Skin of body (tissue), 2 donors: ENCODE data around the gene ISL2. TPM values are rescaled to one million over a fixed set of nuclear protein-coding genes. Genes with fewer than 3 reads are reported as not detected.
"Not testable (repeated sequence)": the region's sequence is repeated elsewhere in the genome, so short reads cannot be mapped to it uniquely, and the experiment has no call there.

Source experiments
- DNase-seq: peaks from one replicate; lab custom pipeline; 2025; lab: John Stamatoyannopoulos, UW
- total RNA-seq: library from RNA; depleted of rRNA; stranded (reverse); fragments of >200 nt; gene quantifications from one replicate; pipeline ENCODE4 v1.2.3, GENCODE V29; 2014

The ISL2 gene
- 0.30 TPM for total RNA-seq

DNA sequence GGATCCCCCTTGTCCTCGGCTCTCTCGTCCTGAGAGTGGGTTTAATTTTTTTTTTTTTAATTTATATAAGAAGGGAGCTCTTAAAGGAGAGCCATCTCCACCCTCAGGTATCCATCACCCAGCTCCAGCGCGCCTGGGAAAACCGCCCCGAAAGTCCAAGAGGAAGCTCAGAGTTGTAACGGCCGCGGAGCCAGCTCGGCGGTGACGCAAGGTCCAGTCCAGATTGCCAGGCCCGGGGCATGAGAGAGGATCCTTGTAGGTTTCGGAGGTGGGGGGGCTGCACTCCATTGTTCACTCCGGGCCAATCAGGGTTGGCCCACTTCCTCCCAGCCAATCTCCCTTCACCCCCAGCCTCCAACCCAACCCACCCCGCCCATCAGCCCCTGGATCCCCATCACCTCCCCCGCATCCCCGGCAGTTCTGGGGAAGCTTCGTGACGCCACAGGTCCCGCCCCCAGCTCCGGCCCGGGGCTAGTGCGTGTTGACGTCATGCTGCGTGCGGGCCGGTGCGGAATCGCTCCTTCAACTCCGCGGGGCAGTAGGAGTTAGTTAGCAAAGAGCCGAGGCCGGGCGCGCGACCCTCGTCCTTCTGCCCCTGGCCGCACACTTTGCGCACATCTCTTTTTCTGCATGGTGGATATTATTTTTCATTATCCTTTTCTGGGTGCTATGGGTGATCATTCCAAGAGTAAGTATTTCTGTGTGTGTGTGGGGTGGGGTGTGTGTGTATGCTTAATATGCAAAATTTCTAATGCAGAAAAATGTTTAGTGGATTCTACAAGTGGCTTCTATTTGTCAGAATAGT is at the start of gene ISL2:
ISL2 (plus strand) TSS at position 520 of the 805 bp plus-strand sequence; CDS start at position 631, 111 bp downstream.
- no peak for DNase-seq

DNA sequence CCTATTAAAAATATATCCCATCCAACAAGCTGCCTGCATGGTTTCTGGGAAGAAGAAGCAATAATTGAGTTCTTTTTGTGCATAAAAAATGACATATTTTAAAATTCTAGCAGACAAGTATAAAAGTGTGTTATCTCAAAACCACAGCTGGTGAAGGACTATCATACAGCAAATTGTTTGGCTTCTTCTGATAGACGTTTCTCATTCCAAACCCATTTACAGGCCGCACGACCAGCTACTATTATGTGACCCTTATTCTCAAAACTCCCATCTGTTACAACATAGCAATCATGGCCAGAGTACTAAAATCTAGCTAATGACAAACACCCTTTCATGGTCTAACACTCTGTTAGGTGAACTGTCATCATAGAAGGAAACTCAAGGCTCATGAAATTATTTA is 47.0 kb upstream of the ISL2 start:
- DNase-seq = no peak

- DNase-seq = no peak
Measured at GRCh38 chr15:76293361-76293760, 43.2 kb upstream of the ISL2 start.

DNA sequence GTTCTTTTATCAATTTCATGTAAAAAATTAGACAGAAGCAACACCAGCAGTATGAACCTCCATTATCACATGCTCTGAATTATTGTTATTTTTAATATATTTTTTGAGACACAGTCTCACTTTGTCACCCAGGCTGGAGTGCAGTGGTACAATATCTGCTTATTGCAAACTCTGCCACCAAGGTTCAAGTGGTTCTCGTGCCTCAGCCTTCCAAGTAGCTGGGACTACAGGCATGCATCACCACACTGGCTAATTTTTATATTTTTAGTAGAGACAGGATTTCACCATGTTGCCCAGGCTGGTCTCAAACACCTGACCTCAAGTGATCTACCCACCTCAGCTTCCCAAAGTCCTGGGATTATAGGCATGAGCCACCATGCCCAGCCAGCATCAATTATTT is 42.1 kb upstream of the ISL2 start:
- DNase-seq = not testable (repeated sequence)

GRCh38 chr15:76296849-76297248 is 39.7 kb upstream of the ISL2 start:
- DNase-seq = no peak

- not testable (repeated sequence) for DNase-seq
Measured at GRCh38 chr15:76297951-76298350, 38.6 kb upstream of the ISL2 start.

DNA sequence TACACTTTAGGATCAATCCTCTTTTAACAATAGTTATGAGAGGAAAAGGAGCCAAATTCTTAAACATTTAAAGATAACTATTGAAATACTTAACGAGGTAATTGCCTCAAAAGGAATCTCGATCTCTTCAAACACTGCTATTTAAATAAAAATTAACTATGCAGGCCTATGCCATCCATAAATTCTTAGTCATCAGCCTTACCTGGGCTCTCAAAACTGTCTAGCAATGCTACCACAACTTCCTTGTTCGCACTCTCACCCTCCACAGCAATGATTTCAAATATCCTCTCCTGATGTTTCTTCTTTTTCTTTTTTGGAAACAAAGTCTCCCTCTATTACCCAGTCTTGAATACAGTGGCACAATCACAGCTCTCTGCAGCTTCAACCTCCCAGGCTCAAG is 37.6 kb upstream of the ISL2 start:
- DNase-seq = no peak

GRCh38 chr15:76299786-76300185 is 36.8 kb upstream of the ISL2 start:
- no peak for DNase-seq

- no peak for DNase-seq
Measured at GRCh38 chr15:76303909-76304308, 32.7 kb upstream of the ISL2 start.

GRCh38 chr15:76309601-76310330 is 26.8 kb upstream of the ISL2 start:
- no peak for DNase-seq

DNA sequence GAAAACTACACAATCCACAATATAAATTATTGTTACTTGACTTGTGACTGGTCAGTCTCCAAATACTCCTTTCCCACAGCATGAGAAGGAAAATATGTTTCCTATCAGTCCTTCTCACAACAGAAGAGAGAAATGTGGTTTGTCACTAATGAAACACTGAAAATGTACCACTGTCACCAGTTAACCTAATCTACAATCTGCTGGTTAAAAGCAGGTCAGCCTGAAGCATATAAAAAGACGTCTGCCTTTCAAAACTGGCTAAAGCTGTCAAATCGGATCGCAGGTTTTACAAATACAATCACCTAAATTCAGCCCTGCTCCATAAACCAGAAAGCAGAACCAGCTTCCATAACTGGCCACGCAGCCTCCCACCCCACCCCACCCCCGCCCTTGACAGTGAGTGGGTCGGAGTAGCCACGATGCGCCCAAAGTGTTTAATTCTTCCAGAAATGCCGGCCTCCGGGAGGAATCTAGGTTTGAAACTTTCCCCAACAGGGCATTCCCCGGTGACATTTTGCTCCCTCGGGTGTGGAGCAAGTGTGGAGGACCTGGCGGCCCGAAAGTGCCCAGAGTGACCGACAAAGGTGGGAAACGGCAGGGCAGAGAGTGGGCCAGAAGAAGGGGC is 26.0 kb upstream of the ISL2 start:
- no peak for DNase-seq

DNA sequence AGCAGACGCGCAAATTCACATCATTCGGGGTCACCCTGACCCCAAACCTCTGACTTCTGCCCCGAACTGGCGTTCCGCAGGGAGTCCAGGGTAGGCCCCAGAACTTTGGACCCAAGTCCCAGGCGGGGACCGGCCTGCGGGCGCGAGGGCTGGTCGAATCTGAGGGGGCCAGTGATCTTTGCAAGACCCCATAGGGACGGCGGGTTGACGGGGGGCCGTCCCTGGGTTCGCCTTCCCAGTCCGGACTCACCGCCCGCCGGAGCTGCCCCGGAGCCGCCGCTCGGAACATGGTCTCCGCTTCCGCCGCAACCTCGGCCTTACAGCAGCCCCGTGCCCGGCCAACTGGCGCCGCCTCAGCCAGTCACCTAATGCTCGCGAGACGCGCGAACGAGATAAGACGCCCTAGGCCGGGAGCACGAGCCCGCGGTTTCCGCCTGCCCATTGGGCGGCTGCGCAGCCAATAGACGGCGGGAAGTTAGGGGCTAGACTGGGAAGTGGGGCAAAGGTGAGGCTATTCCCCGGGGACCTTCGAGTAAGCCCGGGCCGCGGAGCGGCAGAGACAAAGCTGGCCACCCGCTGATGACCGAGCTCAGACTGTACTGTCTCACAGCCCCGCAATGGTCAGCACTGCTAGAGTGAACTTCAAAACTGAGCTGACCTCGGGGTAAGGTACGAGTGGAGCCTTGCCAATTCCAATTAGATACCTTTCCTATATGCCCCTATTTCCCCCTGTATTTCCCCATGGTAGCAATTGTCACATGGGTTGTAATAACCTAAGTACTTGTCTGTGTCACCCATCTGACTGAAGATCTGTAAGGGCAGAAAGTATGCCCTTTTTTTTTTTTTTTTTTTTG is 25.2 kb upstream of the ISL2 start, which contains the start of gene ETFA:
ETFA (minus strand) TSS at position 370 of the 854 bp plus-strand sequence; CDS start at position 289, 81 bp downstream.
- peak; percentile 86 for DNase-seq

GRCh38 chr15:76312540-76313174 is 23.9 kb upstream of the ISL2 start:
- DNase-seq = no peak

DNA sequence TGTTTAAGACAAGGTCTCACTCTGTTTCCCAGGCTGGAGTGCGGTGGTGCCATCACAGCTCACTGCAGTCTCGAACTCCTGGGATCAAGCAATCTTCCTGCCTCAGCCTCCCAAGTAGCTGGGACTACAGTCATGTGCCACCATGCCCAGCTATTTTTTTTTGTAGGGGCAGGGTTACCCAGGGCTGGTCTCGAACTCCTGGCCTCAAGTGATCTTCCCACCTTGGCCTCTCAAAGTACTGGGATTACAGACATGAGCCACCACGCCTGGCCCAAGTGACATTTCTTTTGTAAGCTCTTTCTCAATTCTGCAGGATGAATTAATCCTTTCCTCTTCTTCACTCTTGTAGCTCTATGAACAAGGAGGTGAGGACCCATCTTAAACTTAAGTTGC is 23.4 kb upstream of the ISL2 start:
- not testable (repeated sequence) for DNase-seq

DNA sequence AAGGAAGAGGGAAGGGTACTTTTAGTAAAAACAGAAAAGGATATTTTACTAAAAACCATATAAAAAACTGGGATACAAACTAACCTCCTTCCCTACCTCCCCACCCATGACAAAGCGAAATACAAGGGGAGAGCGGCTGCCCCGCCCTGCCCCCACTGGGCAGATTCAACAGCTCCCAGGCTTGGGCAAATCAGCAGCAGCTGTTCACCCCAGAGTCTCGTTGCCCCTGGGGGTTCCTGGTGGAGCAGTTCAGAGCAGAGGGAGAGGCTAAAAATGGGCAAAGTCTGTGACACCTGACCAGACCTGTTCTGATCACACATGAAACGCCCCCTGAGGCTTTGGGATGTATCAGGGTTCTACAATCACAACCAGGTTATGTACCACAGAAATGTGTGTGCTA is 22.8 kb upstream of the ISL2 start:
- DNase-seq = no peak

- DNase-seq = no peak
Measured at GRCh38 chr15:76320012-76320411, 16.6 kb upstream of the ISL2 start.

DNA sequence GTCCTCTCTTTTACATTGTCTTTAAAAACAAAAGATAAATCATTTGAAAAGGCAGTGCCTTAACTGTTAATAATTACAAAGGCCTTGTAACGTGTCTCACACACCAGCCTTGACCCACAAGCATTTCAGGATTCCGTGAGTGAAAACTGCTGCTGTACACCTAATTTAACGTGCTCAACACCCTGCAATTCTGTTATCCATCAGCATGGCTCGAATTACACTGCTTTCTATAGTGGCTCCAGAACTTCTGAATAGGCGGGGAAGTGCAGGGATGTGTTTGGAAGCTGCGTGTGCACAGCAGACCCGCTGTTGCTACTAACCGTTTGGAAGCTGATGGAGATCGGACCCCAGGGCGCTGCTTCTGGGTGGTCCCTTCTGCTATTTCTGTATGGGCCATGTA is 15.4 kb upstream of the ISL2 start:
- DNase-seq = no peak

DNA sequence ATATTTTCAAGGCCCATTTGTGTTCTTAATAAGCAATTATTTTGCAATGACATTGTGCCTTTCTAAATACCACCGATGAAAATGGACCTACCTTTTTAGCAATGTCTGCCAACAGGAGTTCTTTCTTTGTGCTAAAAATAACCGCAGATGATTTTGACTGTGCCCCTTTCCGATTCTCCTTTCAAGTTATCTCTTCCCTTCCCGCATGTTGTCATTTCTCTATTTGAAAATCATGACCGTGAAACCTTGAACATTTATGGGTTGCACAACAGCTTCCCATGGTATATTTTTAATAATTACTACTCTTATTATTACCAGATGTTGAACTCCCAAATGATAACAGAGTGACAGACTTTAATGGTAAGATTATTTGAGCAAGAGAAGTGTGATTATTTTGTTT is 15.0 kb upstream of the ISL2 start:
- DNase-seq = no peak

DNA sequence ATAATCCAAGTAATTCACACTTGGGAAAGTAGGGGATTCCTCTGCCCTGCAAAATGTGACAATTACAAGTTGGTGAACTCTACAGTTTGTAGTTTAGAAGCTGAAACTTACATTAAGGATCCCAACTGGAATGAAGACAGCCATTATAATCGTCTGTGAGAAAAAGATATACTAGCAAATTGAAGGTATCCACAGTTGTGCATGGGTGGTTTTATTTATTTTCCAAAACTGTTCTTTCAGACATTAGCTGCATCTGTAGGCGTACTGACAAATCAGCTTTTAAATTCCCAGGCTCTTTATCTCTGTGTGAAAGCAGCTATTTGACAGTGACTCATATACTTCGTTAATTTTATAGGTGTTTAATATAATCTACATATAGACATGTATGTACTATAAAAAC is 12.5 kb upstream of the ISL2 start:
- DNase-seq = no peak

DNA sequence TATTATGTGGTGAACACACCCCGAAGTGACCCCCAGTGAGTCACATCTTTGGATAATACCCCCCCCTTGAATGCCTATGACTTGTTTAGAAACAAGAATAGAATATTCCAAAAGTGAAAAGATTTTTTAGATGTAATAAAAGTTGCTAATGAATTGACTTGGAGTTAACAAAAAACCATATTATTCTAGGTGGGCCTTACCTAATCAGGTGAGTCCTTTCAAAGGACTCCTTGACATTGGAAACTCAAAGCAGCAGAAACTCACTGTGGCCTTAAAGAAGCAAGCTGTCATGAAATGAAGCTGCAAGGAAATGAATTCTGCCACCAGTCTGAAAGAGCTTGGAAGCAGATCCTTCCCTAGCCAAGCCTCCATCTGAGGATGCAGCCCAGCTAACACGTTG is 10.9 kb upstream of the ISL2 start:
- DNase-seq = no peak
